H9 (cell line): Measurements from ENCODE around the gene WDR70. TPM values are rescaled to one million over a fixed set of nuclear protein-coding genes. Genes with fewer than 3 reads are reported as not detected.
A peak's percentile ranks its signal among the peaks of the same experiment; 100 is the strongest.
"Not testable (repeated sequence)": the region's sequence is repeated elsewhere in the genome, so short reads cannot be mapped to it uniquely, and the experiment has no call there.

Experiments used
- DNase-seq: peaks from one replicate; pipeline ENCODE4 v3.0.0-alpha.2; 2017
- H2AFZ ChIP-seq: one replicate; pipeline ENCODE4 v1.6.1; 2013; ENCODE audit warnings: mild to moderate bottlenecking, low read length, control low read depth, moderate library complexity
- H2AK5ac ChIP-seq: 2 replicates; pipeline ENCODE4 v1.6.1; 2013; ENCODE audit warnings: low read length, control low read depth, mixed read lengths; ENCODE audit not compliant: insufficient read length
- H2BK120ac ChIP-seq: one replicate; pipeline ENCODE4 v1.6.1; 2013; ENCODE audit warnings: low read depth, mild to moderate bottlenecking, low read length, control low read depth, inconsistent platforms; ENCODE audit not compliant: poor library complexity, severe bottlenecking
- H2BK12ac ChIP-seq: 2 replicates; pipeline ENCODE4 v1.6.1; 2013; ENCODE audit warnings: low read length, control low read depth, mixed read lengths, low read depth; ENCODE audit not compliant: insufficient read length
- H2BK15ac ChIP-seq: 2 replicates; pipeline ENCODE4 v1.6.1; 2013; ENCODE audit warnings: low read depth, low read length, control low read depth
- H2BK20ac ChIP-seq: one replicate; pipeline ENCODE4 v1.6.1; 2013; ENCODE audit warnings: low read depth, mild to moderate bottlenecking, low read length, control low read depth, inconsistent platforms; ENCODE audit not compliant: poor library complexity, severe bottlenecking
- H2BK5ac ChIP-seq: 2 replicates; pipeline ENCODE4 v1.6.1; 2013; ENCODE audit warnings: low read length, control low read depth, mixed read lengths; ENCODE audit not compliant: insufficient read length
- H3K14ac ChIP-seq: 2 replicates; pipeline ENCODE4 v1.6.1; 2013; ENCODE audit warnings: low read length, control low read depth; ENCODE audit not compliant: insufficient read depth
- H3K18ac ChIP-seq: 2 replicates; pipeline ENCODE4 v1.6.1; 2013; ENCODE audit warnings: low read depth, mild to moderate bottlenecking, mixed read lengths, low read length, control low read depth; ENCODE audit not compliant: insufficient read length
- H3K23ac ChIP-seq: 2 replicates; pipeline ENCODE4 v1.6.1; 2013; ENCODE audit warnings: low read length, control low read depth, mixed read lengths, low read depth; ENCODE audit not compliant: insufficient read length
- H3K23me2 ChIP-seq: 2 replicates; pipeline ENCODE4 v1.6.1; 2013; ENCODE audit warnings: low read depth, mild to moderate bottlenecking, mixed read lengths, low read length, control low read depth; ENCODE audit not compliant: insufficient read length, poor library complexity, severe bottlenecking
- H3K27ac ChIP-seq: 2 replicates; pipeline ENCODE4 v1.5.1; 2013; ENCODE audit warnings: low read length, control low read depth, mixed read lengths, low read depth; ENCODE audit not compliant: insufficient read length
- H3K27me3 ChIP-seq: 2 replicates; pipeline ENCODE4 v1.6.1; 2013; ENCODE audit warnings: low read length, control low read depth, inconsistent platforms; ENCODE audit not compliant: insufficient read depth
- H3K4ac ChIP-seq: 2 replicates; pipeline ENCODE4 v1.6.1; 2013; ENCODE audit warnings: low read depth, mild to moderate bottlenecking, control low read depth, inconsistent platforms, low read length, moderate library complexity
- H3K4me1 ChIP-seq: 2 replicates; pipeline ENCODE4 v1.6.1; 2013; ENCODE audit warnings: low read length, control low read depth, inconsistent platforms; ENCODE audit not compliant: insufficient read depth
- H3K4me2 ChIP-seq: 2 replicates; pipeline ENCODE4 v1.6.1; 2013; ENCODE audit warnings: low read length, control low read depth, mixed read lengths; ENCODE audit not compliant: insufficient read length, insufficient read depth
- H3K56ac ChIP-seq: 2 replicates; pipeline ENCODE4 v1.6.1; 2013; ENCODE audit warnings: low read depth, mild to moderate bottlenecking, mixed read lengths, low read length, control low read depth; ENCODE audit not compliant: insufficient read length
- H3K79me1 ChIP-seq: 2 replicates; pipeline ENCODE4 v1.6.1; 2013; ENCODE audit warnings: low read depth, mild to moderate bottlenecking, moderate library complexity, low read length, control low read depth, inconsistent platforms; ENCODE audit not compliant: insufficient read depth, poor library complexity, severe bottlenecking
- H3K79me2 ChIP-seq: 2 replicates; pipeline ENCODE4 v1.6.1; 2013; ENCODE audit warnings: low read length, control low read depth, inconsistent platforms; ENCODE audit not compliant: insufficient read depth
- H3K9ac ChIP-seq: 2 replicates; pipeline ENCODE4 v1.6.1; 2013; ENCODE audit warnings: low read length, control low read depth, mixed read lengths; ENCODE audit not compliant: insufficient read length; ENCODE audit errors: extremely low read depth
- H3K9me3 ChIP-seq: one replicate; pipeline ENCODE4 v1.6.1; 2013; ENCODE audit warnings: low read depth, low read length, inconsistent platforms; ENCODE audit not compliant: control insufficient read depth
- H3T11ph ChIP-seq: one replicate; pipeline ENCODE4 v1.6.1; 2013; ENCODE audit warnings: mild to moderate bottlenecking, low read length, control low read depth, inconsistent platforms
- H4K20me1 ChIP-seq: one replicate; pipeline ENCODE4 v1.6.1; 2013; ENCODE audit not compliant: control insufficient read depth, insufficient read length, insufficient read depth
- H4K5ac ChIP-seq: 2 replicates; pipeline ENCODE4 v1.6.1; 2013; ENCODE audit warnings: low read depth, mild to moderate bottlenecking, mixed read lengths, low read length, control low read depth; ENCODE audit not compliant: insufficient read length
- H4K8ac ChIP-seq: replicated peaks from 2 replicates; pipeline ENCODE4 v1.6.1; 2013; ENCODE audit warnings: low read length, control low read depth, mixed read lengths, low read depth; ENCODE audit not compliant: insufficient read length
- H4K91ac ChIP-seq: 2 replicates; pipeline ENCODE4 v1.6.1; 2013; ENCODE audit warnings: low read depth, mild to moderate bottlenecking, moderate library complexity, mixed read lengths, low read length, control low read depth; ENCODE audit not compliant: insufficient read length
- H3K27ac Mint-ChIP-seq, 3 experiments: 2 replicates in 2 of 3; 3 replicates in 1 of 3; pipeline ENCODE4 v1.8.0; 2020 to 2021; ENCODE audit warnings: mixed read lengths in 3 of 3, mild to moderate bottlenecking in 1 of 3, moderate library complexity in 1 of 3
- H3K27me3 Mint-ChIP-seq: 2 replicates; pipeline ENCODE4 v1.8.0; 2021; ENCODE audit warnings: low read depth, mild to moderate bottlenecking, moderate library complexity, mixed read lengths
- H3K36me3 Mint-ChIP-seq, 3 experiments: 2 replicates in 2 of 3; 3 replicates in 1 of 3; pipeline ENCODE4 v1.8.0; 2020 to 2021; ENCODE audit warnings: low read depth in 3 of 3, mixed read lengths in 3 of 3; ENCODE audit not compliant: insufficient read depth in 1 of 3
- H3K4me1 Mint-ChIP-seq, 2 experiments: 2 replicates each; pipeline ENCODE4 v1.8.0; 2020; ENCODE audit warnings: mixed read lengths in 2 of 2
- H3K4me3 Mint-ChIP-seq, 2 experiments: 2 replicates in 1 of 2; 3 replicates in 1 of 2; pipeline ENCODE4 v1.8.0; 2020 to 2021; ENCODE audit warnings: mild to moderate bottlenecking in 2 of 2, mixed read lengths in 2 of 2, moderate library complexity in 1 of 2
- H3K9me3 Mint-ChIP-seq, 2 experiments: 2 replicates in 1 of 2; 3 replicates in 1 of 2; pipeline ENCODE4 v1.8.0; 2020; ENCODE audit warnings: mild to moderate bottlenecking in 2 of 2, mixed read lengths in 2 of 2, moderate library complexity in 1 of 2
- WGBS: extraction: QIAGEN DNeasy Blood & Tissue Kit; methylation state at CpG from one replicate; pipeline ENCODE4 v1.1.7; 2013; ENCODE audit warnings: missing lambda C conversion rate, low lambda C conversion rate, mixed read lengths; ENCODE audit not compliant: insufficient read length; ENCODE audit errors: extremely low coverage; 5-methylcytosine and 5-hydroxymethylcytosine counted together
- long read RNA-seq: library from polyadenylated mRNA; unstranded; transcript quantifications from one replicate; pipeline ENCODE4 v2.0.0, GENCODE V29; 2020
- total RNA-seq: library from RNA; stranded (reverse); gene quantifications from 2 replicates; pipeline ENCODE4 v1.2.1, GENCODE V29; 2021
- TF ChIP-seq, protein P1 (sequence below): fragments of 200-600 bp; sonication (generic); conservative IDR thresholded peaks from 3 replicates; pipeline ENCODE4 v1.8.0; 2021; ENCODE audit warnings: antibody characterized with exemption, mild to moderate bottlenecking

The WDR70 gene
- total RNA-seq, result 37.2 and 38.1 TPM in 2 replicates
- long read RNA-seq, transcript WDR70-201 (18 exons, 2,983 nt), result major isoform, 84 of 112 reads
- long read RNA-seq, partial matches to known transcripts, result 5 of 112 reads
- long read RNA-seq, other reads (novel, unspliced or antisense), result 22 of 112 reads

GRCh38 chr5:37379100-37379628 is at the start of gene WDR70:
WDR70 (plus strand) TSS chr5:37379318; CDS start chr5:37379368, 50 bp downstream.
- H3K27me3 ChIP-seq, H2BK20ac ChIP-seq, H2BK12ac ChIP-seq, H3K9me3 Mint-ChIP-seq, H3K4me1 Mint-ChIP-seq, H3K56ac ChIP-seq, H3K9me3 ChIP-seq, H3K27me3 Mint-ChIP-seq, H2BK5ac ChIP-seq, H3K23me2 ChIP-seq, H3T11ph ChIP-seq, H3K4me1 ChIP-seq, H3K27ac ChIP-seq, H4K8ac ChIP-seq, H2AFZ ChIP-seq, H3K14ac ChIP-seq, H3K23ac ChIP-seq, H4K5ac ChIP-seq, H3K79me1 ChIP-seq, H2BK15ac ChIP-seq, H2BK120ac ChIP-seq, H2AK5ac ChIP-seq, H3K79me2 ChIP-seq, H3K18ac ChIP-seq, H3K4ac ChIP-seq, H4K91ac ChIP-seq, H4K20me1 ChIP-seq: not testable (repeated sequence)
- peak within 1 kb of the TSS; percentile 78 for H3K4me2 ChIP-seq
- H3K36me3 Mint-ChIP-seq, result peaks cover 5 to 14% (median 14%) of the 10 kb centered on the region in 3 experiments; a peak in 6 of 7 replicates
- no CpG with 5 or more reads among the region's 39 CpGs for WGBS
- TF ChIP-seq, protein P1, sequence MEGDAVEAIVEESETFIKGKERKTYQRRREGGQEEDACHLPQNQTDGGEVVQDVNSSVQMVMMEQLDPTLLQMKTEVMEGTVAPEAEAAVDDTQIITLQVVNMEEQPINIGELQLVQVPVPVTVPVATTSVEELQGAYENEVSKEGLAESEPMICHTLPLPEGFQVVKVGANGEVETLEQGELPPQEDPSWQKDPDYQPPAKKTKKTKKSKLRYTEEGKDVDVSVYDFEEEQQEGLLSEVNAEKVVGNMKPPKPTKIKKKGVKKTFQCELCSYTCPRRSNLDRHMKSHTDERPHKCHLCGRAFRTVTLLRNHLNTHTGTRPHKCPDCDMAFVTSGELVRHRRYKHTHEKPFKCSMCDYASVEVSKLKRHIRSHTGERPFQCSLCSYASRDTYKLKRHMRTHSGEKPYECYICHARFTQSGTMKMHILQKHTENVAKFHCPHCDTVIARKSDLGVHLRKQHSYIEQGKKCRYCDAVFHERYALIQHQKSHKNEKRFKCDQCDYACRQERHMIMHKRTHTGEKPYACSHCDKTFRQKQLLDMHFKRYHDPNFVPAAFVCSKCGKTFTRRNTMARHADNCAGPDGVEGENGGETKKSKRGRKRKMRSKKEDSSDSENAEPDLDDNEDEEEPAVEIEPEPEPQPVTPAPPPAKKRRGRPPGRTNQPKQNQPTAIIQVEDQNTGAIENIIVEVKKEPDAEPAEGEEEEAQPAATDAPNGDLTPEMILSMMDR, result peak; percentile 71
- DNase-seq, result peak; percentile 88
- peak within 1 kb of the TSS; percentile 92 to 97 for H3K4me3 Mint-ChIP-seq
- H3K27ac Mint-ChIP-seq, result peak within 1 kb of the TSS in 2 of 3 experiments; percentile 66 to 94; a peak in 3 of 7 replicates
- H3K9ac ChIP-seq, result peak within 1 kb of the TSS; percentile 51

- not testable (repeated sequence) for H3K79me1 ChIP-seq, H3K27me3 ChIP-seq, H3K23me2 ChIP-seq, H3K4me1 Mint-ChIP-seq, H2AFZ ChIP-seq, H2BK12ac ChIP-seq, H3K18ac ChIP-seq, H3K4me1 ChIP-seq, H3K9ac ChIP-seq, H2BK5ac ChIP-seq, H3K4ac ChIP-seq, H3K23ac ChIP-seq, H4K20me1 ChIP-seq, H2BK120ac ChIP-seq, H3K14ac ChIP-seq, H3K9me3 ChIP-seq, H3T11ph ChIP-seq, H3K27ac ChIP-seq, H2BK15ac ChIP-seq, H3K27ac Mint-ChIP-seq, H4K8ac ChIP-seq, H4K91ac ChIP-seq, DNase-seq, H3K4me3 Mint-ChIP-seq, H3K9me3 Mint-ChIP-seq, H3K56ac ChIP-seq, H2AK5ac ChIP-seq, H4K5ac ChIP-seq, H3K79me2 ChIP-seq, H3K27me3 Mint-ChIP-seq, H2BK20ac ChIP-seq, H3K4me2 ChIP-seq
- WGBS, result no CpG with 5 or more reads among the region's 12 CpGs
- H3K36me3 Mint-ChIP-seq, result peaks cover 38 to 72% (median 59%) of the 10 kb centered on the region in 3 experiments; a peak in 6 of 7 replicates
These were observed 44.4 kb upstream of the WDR70 start for GRCh38 chr5:37334754-37335153.
